GM12878 (cell line): ENCODE measurements around the gene SERPINA6. TPM values are rescaled to one million over a fixed set of nuclear protein-coding genes. Genes with fewer than 3 reads are reported as not detected.

Source experiments
- ATAC-seq: fragments of 200-7000 bp; cut with Tn5 transposase; 3 replicates; pipeline ENCODE4 v1.9.1; 2020; ENCODE audit warnings: mild to moderate bottlenecking, moderate library complexity
- BruUV-seq: library from RNA; stranded (reverse); fragments of 400-500 nt; replicated peaks from 2 replicates; lab custom pipeline; 2021; lab: Mats Ljungman, UMichigan
- CTCF ChIA-PET: fragments of 300-600 bp; sonication (Branson Sonifier 250); formaldehyde crosslinking; extraction: SDS; loops from one replicate; lab custom pipeline; 2021; ENCODE audit warnings: inconsistent platforms; lab: Yijun Ruan, JAX
- POLR2A ChIA-PET: fragments of 350-600 bp; formaldehyde crosslinking; extraction: SDS; loops from one replicate; lab custom pipeline; 2021; ENCODE audit warnings: inconsistent platforms; lab: Charles Lee
- RAD21 ChIA-PET: fragments of 300-600 bp; sonication (Branson Sonifier 250); formaldehyde crosslinking; loops from one replicate; lab custom pipeline; 2023; ENCODE audit warnings: antibody characterized with exemption; ENCODE audit not compliant: unreplicated experiment; lab: Charles Lee
- SMC1A ChIA-PET: fragments of 300-600 bp; sonication (Branson Sonifier 250); formaldehyde crosslinking; loops from one replicate; lab custom pipeline; 2023; ENCODE audit not compliant: unreplicated experiment, uncharacterized antibody; lab: Charles Lee
- DNase-seq: peaks from one replicate; pipeline ENCODE4 v3.0.0-alpha.2; 2011; ENCODE audit warnings: low read depth, low spot score
- FAIRE-seq: peaks from 3 replicates; lab custom pipeline; 2011; peaks lifted over from hg19 to GRCh38; lab: Jason Lieb, UNC
- H2AFZ ChIP-seq: 2 replicates; pipeline ENCODE4 v1.6.0; 2011; ENCODE audit warnings: low read depth, low read length, control low read depth; ENCODE audit not compliant: control insufficient read depth
- H3K27ac ChIP-seq: 2 replicates; pipeline ENCODE4 v1.5.1; 2011; ENCODE audit warnings: control low read depth; ENCODE audit not compliant: control insufficient read depth, insufficient read depth
- H3K27me3 ChIP-seq, 2 experiments: replicated peaks in 1 of 2; 2 replicates each; pipeline versions ENCODE4 v1.6.0 to v1.6.1; 2011; ENCODE audit warnings: low read length in 1 of 2; ENCODE audit not compliant: control insufficient read depth in 2 of 2, insufficient read depth in 2 of 2
- H3K36me3 ChIP-seq, 2 experiments: 2 replicates each; pipeline ENCODE4 v1.5.1; 2011; ENCODE audit warnings: low read length in 1 of 2; ENCODE audit not compliant: control insufficient read depth in 2 of 2, insufficient read depth in 2 of 2
- H3K4me1 ChIP-seq: 2 replicates; pipeline ENCODE4 v1.6.1; 2011; ENCODE audit warnings: mild to moderate bottlenecking, low read length, moderate library complexity, mixed read lengths; ENCODE audit not compliant: control insufficient read depth, insufficient read depth
- H3K4me2 ChIP-seq: 2 replicates; pipeline ENCODE4 v1.6.0; 2011; ENCODE audit warnings: control low read depth; ENCODE audit not compliant: control insufficient read depth, insufficient read depth
- H3K4me3 ChIP-seq: fragments of 200-600 bp; sonication (generic); 2 replicates; pipeline ENCODE4 v1.5.1; 2016
- H3K79me2 ChIP-seq: 2 replicates; pipeline ENCODE4 v1.6.0; 2011; ENCODE audit warnings: low read length; ENCODE audit not compliant: control insufficient read depth, insufficient read depth
- H3K9ac ChIP-seq: 2 replicates; pipeline ENCODE4 v1.8.0; 2011; ENCODE audit warnings: low read length, control low read depth, mixed read lengths; ENCODE audit not compliant: control insufficient read depth, insufficient read depth
- H3K9me3 ChIP-seq: replicated peaks from 3 replicates; pipeline ENCODE4 v1.5.1; 2011; ENCODE audit warnings: mild to moderate bottlenecking, low read length; ENCODE audit not compliant: control insufficient read depth, insufficient read depth
- H4K20me1 ChIP-seq: 2 replicates; pipeline ENCODE4 v1.6.0; 2011; ENCODE audit not compliant: control insufficient read depth, insufficient read depth
- CBFB ChIP-seq: IDR thresholded peaks from 2 replicates; pipeline ENCODE4 v1.6.1; 2016; ENCODE audit warnings: antibody characterized with exemption, low read depth
- CHD4 ChIP-seq: fragments of 200-600 bp; sonication (generic); IDR thresholded peaks from 2 replicates; pipeline ENCODE4 v1.6.1; 2016; ENCODE audit warnings: mild to moderate bottlenecking
- JUND ChIP-seq: IDR thresholded peaks from 2 replicates; pipeline ENCODE4 v1.6.1; 2012; ENCODE audit warnings: low read depth, mild to moderate bottlenecking, low read length, improper control_type of control experiment, moderate library complexity
- NFYA ChIP-seq: IDR thresholded peaks from 2 replicates; pipeline ENCODE4 v1.6.1; 2011; ENCODE audit warnings: low read depth, mild to moderate bottlenecking, low read length, improper control_type of control experiment, borderline replicate concordance
- NFYB ChIP-seq: IDR thresholded peaks from 2 replicates; pipeline ENCODE4 v1.6.1; 2011; ENCODE audit warnings: low read depth, mild to moderate bottlenecking, low read length, improper control_type of control experiment, moderate library complexity; ENCODE audit not compliant: insufficient read depth
- NKRF ChIP-seq: fragments of 450-650 bp; conservative IDR thresholded peaks from 2 replicates; pipeline ENCODE4 v1.6.1; 2017; ENCODE audit warnings: mild to moderate bottlenecking, moderate library complexity
- PAX5 ChIP-seq: IDR thresholded peaks from 2 replicates; pipeline ENCODE4 v1.6.1; 2011; ENCODE audit warnings: low read depth, low read length, borderline replicate concordance
- POLR2AphosphoS5 ChIP-seq: IDR thresholded peaks from 2 replicates; pipeline ENCODE4 v1.6.1; 2011; ENCODE audit warnings: mild to moderate bottlenecking, low read length, inconsistent platforms
- SP1 ChIP-seq: IDR thresholded peaks from one replicate; pipeline ENCODE4 v1.6.1; 2011; ENCODE audit warnings: low read depth, low read length
- SUZ12 ChIP-seq: fragments of 200-600 bp; sonication (generic); IDR thresholded peaks from one replicate; pipeline ENCODE4 v1.6.1; 2018; ENCODE audit warnings: antibody characterized with exemption, mild to moderate bottlenecking; ENCODE audit not compliant: unreplicated experiment
- ZNF274 ChIP-seq: IDR thresholded peaks from one replicate; pipeline ENCODE4 v1.8.0; 2011; ENCODE audit not compliant: insufficient read length, insufficient read depth
- WGBS: methylation state at CpG from one replicate; pipeline ENCODE4 v1.1.6; 2016; ENCODE audit warnings: low lambda C conversion rate; ENCODE audit not compliant: insufficient replicate concordance, insufficient coverage; ENCODE audit errors: missing lambda C conversion rate; 5-methylcytosine and 5-hydroxymethylcytosine counted together
- in situ Hi-C: fragments of 300-500 bp; cut with MboI; formaldehyde crosslinking; loops from 9 replicates; pipeline ENCODE4 v1.14.3; 2018; ENCODE audit warnings: mixed read lengths
- intact Hi-C: fragments of 100-400 bp; cut with micrococcal nuclease; formaldehyde crosslinking; loops from one replicate; pipeline ENCODE4 v1.14.2; 2022; ENCODE audit not compliant: unreplicated experiment
- polyA plus RNA-seq, 11 experiments: library from polyadenylated mRNA; depleted of rRNA in 4 of 11; unstranded in 6 of 11; stranded (reverse) in 5 of 11; fragments of >200 nt; fragmentation: Nextera tagmentation in 4 of 11; fragmentation: Illumina TruSeq in 1 of 11; extraction: Ambion mirVana in 4 of 11; extraction: Trizol in 1 of 11; gene quantifications; 1 replicate in 1 of 11; 2 replicates in 10 of 11; pipeline versions ENCODE4 v1.2.1 to v1.2.3, GENCODE V29; 2011 to 2016; ENCODE audit warnings: inconsistent platforms in 2 of 11, missing spikeins in 2 of 11, low read depth in 1 of 11
- total RNA-seq, 4 experiments: library from RNA; depleted of rRNA in 3 of 4; stranded (reverse); fragments of >200 nt in 3 of 4; fragmentation: Illumina TruSeq in 1 of 4; extraction: Trizol in 1 of 4; gene quantifications; 2 replicates each; pipeline versions ENCODE4 v1.2.1 to v1.2.3, GENCODE V29; 2013 to 2021
- TF ChIP-seq, protein P1 (sequence below): fragments of 450-650 bp; IDR thresholded peaks from 2 replicates; pipeline ENCODE4 v1.6.1; 2017; ENCODE audit warnings: antibody characterized with exemption, mild to moderate bottlenecking, moderate library complexity

SERPINA6 gene
- total and polyA plus RNA-seq, 10 of the 15 experiments (the other 5 are each of a cell fraction or from before 2014, with no cell fraction given) = 0.11 to 0.27 (median 0.23) TPM; not detected in 7

GRCh38 chr14:94314890-94315289 is 8.2 kb downstream of the SERPINA6 start (continued):
- no peak for TF ChIP-seq NKRF
- TF ChIP-seq NFYB = no peak
- TF ChIP-seq SUZ12 = no peak

- H3K27me3 ChIP-seq = no peaks in the 10 kb centered on the region
- no peak overlapping the region for H2AFZ ChIP-seq
- H4K20me1 ChIP-seq = no peaks in the 10 kb centered on the region
- in situ Hi-C loops = no loop called here
- DNase-seq (no peak), FAIRE-seq (no peak)
- WGBS = 15% methylated on average over 8 of the region's 8 CpGs
- TF ChIP-seq SP1 = no peak
- no peak for TF ChIP-seq PAX5
- no peak for TF ChIP-seq POLR2AphosphoS5
- TF ChIP-seq CHD4 = no peak
- no peak for TF ChIP-seq CBFB
- TF ChIP-seq NFYA = no peak
- no peak for TF ChIP-seq JUND
- TF ChIP-seq ZNF274 = no peak
- TF ChIP-seq, protein P1, sequence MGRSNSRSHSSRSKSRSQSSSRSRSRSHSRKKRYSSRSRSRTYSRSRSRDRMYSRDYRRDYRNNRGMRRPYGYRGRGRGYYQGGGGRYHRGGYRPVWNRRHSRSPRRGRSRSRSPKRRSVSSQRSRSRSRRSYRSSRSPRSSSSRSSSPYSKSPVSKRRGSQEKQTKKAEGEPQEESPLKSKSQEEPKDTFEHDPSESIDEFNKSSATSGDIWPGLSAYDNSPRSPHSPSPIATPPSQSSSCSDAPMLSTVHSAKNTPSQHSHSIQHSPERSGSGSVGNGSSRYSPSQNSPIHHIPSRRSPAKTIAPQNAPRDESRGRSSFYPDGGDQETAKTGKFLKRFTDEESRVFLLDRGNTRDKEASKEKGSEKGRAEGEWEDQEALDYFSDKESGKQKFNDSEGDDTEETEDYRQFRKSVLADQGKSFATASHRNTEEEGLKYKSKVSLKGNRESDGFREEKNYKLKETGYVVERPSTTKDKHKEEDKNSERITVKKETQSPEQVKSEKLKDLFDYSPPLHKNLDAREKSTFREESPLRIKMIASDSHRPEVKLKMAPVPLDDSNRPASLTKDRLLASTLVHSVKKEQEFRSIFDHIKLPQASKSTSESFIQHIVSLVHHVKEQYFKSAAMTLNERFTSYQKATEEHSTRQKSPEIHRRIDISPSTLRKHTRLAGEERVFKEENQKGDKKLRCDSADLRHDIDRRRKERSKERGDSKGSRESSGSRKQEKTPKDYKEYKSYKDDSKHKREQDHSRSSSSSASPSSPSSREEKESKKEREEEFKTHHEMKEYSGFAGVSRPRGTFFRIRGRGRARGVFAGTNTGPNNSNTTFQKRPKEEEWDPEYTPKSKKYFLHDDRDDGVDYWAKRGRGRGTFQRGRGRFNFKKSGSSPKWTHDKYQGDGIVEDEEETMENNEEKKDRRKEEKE = no peak
- TF ChIP-seq, all 136 proteins: peak for 0
- no peaks in the 10 kb centered on the region for H3K9me3 ChIP-seq
- ChIA-PET POLR2A (no interaction called here), RAD21 (no interaction called here), SMC1A (interaction anchor here (0.5 kb wide), 1 partner anchor 114 kb away, joined by 3 read pairs; no protein-coding TSS in a partner anchor), CTCF (no interaction called here)
- ATAC-seq = no peak
- H3K4me1 ChIP-seq = no peaks in the 10 kb centered on the region
- H3K36me3 ChIP-seq = no peaks in the 10 kb centered on the region
- H3K4me3 ChIP-seq = no peak overlapping the region
- BruUV-seq = no TSS peak
- H3K9ac ChIP-seq = no peak overlapping the region
- no peak overlapping the region for H3K4me2 ChIP-seq
- intact Hi-C loops = no loop called here
- H3K27ac ChIP-seq = no peak overlapping the region
- H3K79me2 ChIP-seq = no peaks in the 10 kb centered on the region
Observed at GRCh38 chr14:94313991-94314655, 9.0 kb downstream of the SERPINA6 start.
